HG03571 (cell line): ENCODE data around the gene NOX5.

Experiments
- ATAC-seq: cut with Tn5 transposase; IDR thresholded peaks from one replicate; pipeline ENCODE4 v1.9.1; 2021; ENCODE audit not compliant: unreplicated experiment

The NOX5 gene

GRCh38 chr15:69017978-69018377 lies 3.5 kb downstream of the NOX5 start:
- no peak for ATAC-seq

GRCh38 chr15:69018951-69019350 lies 4.5 kb downstream of the NOX5 start:
- ATAC-seq: no peak

DNA sequence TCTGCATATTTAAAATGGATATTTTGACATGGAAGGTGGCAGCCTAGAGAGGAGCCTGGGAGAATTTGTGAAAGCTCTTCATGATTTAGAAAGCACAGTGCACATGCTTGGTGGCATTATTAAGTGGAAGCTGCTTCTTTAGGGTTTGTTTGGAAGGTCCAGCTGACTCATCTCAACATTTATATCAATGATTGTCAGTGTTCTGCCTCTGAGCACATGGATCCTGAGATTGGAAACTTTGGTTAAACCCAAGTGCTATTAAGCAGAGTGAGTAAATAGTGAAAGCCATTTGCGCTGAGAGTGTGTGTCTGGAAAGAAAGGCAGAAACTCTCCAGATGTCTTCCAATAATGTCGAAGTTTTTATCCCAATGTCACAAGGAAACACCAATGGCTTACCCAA lies 7.4 kb downstream of the NOX5 start:
- ATAC-seq: no peak

DNA sequence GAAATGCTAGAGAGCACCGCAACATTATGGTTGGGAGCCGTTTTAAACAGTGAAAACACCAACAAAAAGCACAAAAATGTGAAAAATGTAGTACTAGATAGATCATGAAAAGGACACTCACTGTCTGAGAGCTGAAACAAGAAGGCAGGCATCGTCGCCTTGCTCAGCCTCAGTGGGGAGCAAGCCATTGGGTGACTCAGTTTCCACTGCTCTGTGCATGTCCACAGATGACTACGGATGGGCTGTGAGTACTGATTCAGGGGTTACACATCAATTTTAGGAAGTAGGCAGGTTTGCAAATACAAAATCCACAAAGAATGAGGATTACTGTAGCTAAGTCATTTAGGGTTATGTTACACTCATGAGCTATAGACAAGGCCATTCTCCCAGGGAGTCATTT lies 10.8 kb downstream of the NOX5 start:
- no peak for ATAC-seq

- no peak for ATAC-seq
These were observed 11.9 kb downstream of the NOX5 start for GRCh38 chr15:69026355-69026754.

DNA sequence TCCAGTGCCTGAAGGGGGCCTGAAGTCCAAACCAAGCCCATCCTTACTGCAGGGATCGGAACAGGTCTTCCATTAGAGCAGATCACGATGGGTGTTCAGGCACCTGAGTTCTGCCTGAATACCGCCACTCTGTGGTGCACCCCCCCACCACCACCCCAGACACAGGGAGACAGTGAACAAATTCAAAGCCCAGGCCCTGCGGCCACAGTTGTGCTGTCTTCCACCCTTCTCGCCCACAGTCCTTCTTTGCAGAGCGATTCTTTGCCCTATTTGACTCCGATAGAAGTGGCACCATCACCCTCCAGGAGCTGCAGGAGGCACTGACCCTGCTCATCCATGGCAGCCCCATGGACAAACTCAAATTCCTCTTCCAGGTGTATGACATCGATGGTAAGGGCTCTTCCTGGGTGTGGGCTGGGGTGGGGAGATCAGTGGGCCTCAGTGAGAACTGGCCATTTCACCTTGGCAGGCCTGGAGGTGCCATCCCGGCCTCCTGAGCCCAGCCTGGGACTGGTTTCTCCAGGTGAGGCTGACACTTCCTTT lies 13.6 kb downstream of the NOX5 start:
- ATAC-seq: no peak

DNA sequence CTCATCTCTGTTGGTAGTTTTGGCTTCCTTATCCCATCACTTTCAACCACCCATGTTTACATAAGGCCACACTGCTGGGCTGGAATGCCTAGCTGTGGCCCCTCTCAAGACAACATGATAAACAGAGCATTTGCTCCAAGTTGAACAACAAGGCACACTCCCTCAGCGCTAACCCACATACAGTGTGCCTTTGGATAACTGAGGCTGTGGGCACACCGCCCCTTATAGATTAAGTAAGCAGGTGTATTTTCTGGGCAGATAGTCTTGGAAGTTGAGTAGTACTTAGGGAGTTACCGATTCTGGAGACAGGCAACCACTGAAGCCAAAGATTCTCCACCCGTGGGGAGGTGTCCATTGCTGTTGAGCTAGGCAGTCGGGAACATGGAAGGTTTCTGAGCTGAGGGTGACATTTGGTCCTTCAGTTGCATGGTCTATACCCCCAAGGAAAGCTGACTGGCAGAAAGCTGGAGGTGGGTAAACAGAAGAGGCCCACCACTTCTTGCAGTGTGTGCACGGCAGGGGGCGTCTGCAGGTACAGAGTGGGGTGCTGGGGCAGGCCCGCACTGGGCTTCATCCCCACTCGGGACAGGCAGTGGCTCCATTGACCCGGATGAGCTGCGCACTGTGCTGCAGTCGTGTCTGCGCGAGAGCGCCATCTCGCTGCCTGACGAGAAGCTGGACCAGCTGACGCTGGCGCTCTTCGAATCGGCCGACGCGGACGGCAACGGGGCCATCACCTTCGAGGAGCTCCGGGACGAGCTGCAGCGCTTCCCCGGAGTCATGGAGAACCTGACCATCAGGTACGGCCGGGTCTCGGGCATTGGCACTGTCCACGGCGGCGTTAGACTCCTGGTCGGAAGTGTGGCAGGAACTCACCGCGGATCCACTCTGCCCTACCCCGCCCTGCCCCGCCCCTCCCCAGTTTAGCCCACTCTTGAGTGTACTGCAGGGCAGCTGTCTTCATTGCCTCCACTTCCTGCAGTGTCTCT lies 16.8 kb downstream of the NOX5 start:
- ATAC-seq: no peak

GRCh38 chr15:69032031-69032430 lies 17.5 kb downstream of the NOX5 start:
- no peak for ATAC-seq

DNA sequence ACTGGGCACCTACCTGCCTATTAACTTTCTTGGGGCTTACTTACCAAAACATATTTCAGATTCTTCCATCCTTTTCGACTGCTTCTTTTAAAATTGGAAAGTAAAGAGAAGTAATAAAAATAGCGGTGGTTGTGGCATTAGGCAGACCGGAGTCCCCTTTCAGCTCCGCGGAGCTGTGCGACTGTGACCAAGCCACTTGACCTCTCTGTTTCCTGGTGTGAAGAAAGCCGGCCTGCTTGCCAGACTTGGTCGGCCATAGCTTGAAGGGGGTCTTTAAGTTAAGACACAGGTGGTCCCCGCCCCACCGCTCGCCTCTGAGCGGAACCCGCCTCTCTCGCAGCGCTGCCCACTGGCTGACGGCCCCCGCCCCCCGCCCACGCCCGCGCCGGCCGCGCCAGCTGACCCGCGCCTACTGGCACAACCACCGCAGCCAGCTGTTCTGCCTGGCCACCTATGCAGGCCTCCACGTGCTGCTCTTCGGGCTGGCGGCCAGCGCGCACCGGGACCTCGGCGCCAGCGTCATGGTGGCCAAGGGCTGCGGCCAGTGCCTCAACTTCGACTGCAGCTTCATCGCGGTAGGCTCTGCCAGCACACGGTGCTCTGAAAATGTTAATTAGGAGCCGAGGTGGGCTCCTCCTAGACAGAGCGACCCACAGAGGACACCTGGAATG lies 18.3 kb downstream of the NOX5 start:
- ATAC-seq: no peak

DNA sequence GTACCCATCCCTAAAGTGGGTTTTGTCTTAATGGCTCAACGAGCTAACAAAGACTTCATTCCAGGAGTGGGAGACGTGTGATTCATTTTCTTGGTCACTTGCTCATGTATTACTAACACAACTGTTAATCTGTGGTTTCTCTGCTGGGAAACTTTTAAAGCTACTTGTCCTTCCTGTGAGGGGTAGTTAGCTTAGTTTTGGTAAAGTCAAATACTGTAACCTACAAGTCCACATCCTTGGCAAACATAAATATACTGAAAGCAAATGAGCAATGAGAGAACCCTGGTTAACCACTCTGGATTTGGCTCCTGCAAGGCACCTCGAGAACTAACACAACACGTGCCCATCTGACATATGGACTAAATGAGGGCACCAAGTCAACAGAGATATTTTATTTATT lies 19.9 kb downstream of the NOX5 start:
- ATAC-seq: no peak

- no peak for ATAC-seq
These were observed 20.9 kb downstream of the NOX5 start for GRCh38 chr15:69035205-69035917.

DNA sequence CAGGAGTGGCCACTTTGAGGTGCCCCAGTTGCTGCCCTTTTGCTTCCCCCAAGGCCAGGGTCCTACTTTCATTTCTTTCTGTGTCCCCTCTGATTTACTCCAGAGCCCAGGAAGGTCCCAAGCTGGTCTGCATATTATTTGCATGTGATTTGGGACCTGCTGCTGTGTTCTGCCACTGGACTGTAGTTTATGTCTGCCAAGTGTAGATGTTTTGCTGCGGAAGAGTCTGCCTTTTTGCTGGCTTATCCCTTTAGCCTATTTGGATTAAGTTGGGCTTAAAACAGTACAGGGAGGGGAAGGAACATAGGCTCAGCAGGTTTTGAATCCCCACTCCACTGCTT lies 21.4 kb downstream of the NOX5 start:
- no peak for ATAC-seq

DNA sequence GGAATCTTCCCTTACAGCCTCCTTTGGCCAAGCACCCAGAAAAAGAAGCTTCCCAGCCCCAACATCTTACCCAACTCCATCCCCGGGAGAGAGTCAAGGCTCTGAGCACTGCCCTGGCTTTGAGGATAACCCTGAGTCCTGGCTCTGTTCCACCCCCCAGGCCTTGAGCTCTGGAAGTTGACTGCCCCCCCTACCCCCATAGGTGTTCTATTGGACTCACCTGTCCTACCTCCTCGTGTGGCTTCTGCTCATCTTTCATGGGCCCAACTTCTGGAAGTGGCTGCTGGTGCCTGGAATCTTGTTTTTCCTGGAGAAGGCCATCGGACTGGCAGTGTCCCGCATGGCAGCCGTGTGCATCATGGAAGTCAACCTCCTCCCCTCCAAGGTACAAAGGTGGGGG lies 22.3 kb downstream of the NOX5 start:
- ATAC-seq: no peak

GRCh38 chr15:69037482-69037881 lies 23.0 kb downstream of the NOX5 start:
- ATAC-seq: no peak

GRCh38 chr15:69037977-69038376 lies 23.5 kb downstream of the NOX5 start:
- ATAC-seq: no peak

GRCh38 chr15:69038508-69038907 lies 24.0 kb downstream of the NOX5 start:
- ATAC-seq: no peak

DNA sequence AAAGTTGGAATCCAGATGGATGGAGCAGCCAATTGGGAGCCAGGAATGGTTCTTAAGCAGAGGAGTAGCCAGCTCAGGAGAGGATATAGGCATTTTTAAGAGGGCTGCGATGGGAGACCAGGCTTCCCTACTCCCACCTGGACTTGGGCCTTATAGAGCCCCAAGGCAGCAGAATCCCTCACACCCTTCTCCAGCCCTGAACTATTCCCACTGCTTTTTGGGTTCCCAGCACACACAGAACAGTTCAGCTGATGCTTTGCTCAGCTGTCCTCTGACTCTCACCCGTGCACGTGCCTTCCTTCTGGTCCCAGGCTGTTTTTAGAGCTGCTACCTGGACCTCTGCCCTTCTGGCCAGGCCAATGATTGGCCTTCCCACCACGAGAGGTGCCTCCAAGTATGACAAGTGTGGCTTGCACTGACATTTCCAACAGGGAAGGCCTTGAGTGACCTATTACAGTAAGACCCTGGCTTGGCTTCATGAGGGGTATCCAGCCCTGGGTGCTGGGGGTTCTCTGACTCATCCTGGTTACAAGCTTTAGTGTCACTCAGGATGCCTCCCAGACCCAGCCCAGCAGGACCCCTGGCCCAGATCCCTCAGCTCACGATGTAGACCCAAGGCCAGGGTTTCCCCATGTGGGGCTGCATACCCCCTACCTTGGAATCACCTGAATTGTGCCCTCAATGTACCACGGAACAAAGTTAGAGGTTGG lies 25.2 kb downstream of the NOX5 start:
- no peak for ATAC-seq

- ATAC-seq: no peak
These were observed 28.0 kb downstream of the NOX5 start for GRCh38 chr15:69042531-69042930.

DNA sequence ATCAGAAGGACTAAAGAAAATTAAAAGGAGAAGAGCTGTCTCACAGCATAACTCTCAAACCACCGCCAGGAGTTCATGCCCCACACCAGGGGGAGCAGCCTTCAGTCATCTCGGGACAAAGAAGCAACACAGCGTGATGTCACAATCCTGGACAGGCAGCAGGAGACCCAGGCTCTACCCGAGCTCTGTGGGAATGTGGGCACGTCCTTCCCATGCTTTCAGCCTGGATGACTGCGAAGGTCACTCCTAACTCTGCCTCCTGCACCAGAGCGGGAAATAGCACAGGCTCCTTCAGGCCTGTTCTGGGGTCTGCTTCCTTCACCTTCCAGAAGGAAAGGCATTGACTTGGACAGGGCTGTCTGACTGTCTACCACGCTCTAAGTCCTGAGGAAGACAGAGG lies 31.3 kb downstream of the NOX5 start:
- ATAC-seq: no peak

DNA sequence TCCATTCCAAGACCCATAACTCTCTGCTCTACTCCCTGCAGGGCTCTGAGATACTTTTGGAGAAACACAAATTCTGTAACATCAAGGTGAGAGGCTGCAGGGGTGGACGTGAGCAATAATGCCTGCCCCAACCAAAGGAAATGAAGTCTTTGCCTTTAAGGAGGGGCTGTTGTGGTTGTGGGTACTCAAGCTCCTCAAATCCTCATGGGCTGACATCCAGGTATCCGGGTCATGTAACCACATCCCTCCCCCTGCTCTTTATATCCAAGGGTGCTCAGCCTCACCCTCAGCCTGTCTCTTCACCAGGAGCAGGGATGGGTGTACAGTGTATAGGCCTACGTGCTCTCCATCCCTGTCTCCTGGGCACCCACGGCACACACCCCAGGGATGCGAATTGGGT lies 32.3 kb downstream of the NOX5 start:
- ATAC-seq: no peak

DNA sequence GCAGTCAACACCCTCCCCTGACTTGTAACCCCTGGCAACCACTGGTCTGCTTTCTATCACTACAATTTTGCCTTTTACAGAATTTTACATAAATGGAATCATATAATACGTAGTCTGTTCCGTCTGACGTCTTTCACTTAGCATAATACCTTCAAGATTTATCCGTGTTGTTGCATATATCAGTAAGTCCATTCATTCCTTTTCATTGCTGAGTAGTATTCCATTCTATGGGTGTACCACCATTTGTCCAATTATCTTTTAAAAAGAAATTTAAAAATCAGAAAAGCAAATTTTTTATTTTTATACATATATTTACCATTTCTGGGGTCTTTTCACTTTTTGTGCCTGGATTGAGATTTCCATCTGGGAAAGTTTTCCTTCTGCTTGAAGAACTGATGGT lies 35.5 kb downstream of the NOX5 start:
- no peak for ATAC-seq
